GM19463 (cell line): ENCODE data around the gene NSMCE1.
"Not testable (repeated sequence)": the region's sequence is repeated elsewhere in the genome, so short reads cannot be mapped to it uniquely, and the experiment has no call there.

Experiments
- ATAC-seq: cut with Tn5 transposase; IDR thresholded peaks from one replicate; pipeline ENCODE4 v1.9.1; 2021; ENCODE audit warnings: mild to moderate bottlenecking, moderate library complexity; ENCODE audit not compliant: unreplicated experiment

The NSMCE1 gene

DNA sequence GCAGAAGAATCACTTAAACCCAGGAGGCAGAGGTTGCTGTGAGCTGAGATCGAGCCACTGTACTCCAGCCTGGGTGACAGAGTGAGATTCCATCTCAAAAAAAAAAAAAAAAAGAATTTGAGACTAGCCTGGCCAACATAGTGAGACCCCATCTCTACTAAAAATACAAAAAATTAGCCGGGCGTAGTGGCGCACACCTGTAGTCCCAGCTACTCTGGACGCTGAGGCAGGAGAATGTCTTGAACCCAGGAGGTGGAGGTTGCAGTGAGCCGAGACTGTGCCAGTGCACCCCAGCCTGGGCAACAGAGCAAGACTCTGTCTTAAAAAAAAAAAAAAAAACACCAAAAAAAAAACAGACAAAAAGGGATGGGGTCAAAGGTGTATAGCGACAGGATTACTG is 4.1 kb upstream of the NSMCE1 start:
- ATAC-seq = not testable (repeated sequence)

DNA sequence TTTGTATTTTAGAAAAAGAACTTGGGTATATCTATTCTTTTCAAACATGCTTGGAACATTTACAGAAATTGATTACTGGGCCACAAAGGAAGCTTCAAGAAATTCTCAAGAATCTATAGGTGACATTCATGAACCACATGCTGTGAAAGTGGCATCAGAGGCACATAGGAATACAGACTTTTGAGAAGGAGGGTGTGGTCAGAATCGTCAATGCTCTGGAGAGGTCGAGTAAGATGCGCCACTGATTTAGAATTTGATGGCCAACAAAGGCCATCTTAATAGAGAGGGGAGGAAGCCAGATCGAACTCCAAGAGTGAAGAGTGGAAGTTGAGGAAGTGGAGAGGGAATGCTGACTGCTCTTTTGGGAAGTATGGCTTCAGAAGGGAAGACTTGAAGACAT is 3.5 kb upstream of the NSMCE1 start:
- ATAC-seq = no peak

DNA sequence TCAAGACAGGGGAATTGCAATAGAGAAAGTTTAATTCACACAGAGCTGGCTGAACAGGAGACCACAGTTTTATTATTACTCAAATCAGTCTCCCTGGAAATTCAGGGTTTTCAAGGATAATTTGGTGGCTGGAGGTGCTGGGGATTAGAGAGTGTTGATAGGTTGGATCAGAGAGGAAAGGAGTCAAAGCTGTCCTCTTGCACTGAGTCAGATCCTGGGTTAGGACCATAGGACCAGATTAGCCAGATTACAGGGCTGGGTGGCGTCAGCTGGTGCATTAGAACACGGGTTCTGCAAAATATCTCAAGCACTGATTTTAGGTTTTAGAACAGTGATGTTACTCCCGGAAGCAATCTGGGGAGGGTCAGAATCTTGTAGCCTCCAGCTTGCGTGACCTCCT is 1.8 kb upstream of the NSMCE1 start:
- ATAC-seq = no peak

DNA sequence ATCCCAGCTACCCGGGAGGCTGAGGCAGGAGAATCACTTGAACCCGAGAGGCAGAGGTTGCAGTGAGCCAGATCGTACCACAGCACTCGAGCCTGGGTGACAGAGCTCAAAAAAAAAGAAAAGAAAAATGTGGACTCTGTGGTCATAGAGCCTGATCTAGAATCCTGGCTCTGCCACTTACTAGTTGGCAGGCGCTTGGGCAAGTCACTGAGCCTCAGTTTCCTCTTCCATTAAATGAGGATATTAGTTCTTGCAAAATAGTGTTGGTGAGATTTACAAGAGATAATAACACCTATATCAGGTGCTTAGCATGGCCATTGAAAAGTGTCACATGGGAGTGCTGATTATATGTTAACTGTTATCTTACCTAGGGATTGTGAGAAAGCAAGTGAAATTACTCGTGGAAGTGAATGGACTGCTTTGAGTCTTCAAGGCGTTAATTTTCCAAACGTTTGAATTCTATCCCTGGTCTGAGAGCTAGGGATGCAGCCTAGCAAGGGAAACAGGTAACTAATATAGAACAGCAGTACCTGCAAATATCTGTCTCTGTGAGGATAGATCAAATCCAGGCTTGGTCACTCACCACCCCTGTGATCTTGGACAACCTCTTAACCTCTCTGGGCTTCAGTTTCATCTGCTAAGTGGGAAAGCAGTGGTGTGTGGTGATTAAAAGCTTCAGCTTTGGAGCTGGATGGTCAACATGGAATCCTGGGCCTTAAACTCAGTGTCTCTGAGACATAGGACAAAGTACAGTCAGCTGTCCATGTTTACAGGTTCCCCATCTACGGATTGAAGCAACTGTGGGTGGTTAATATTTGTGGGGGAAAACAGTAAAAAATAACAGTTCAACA is 953 bp upstream of the NSMCE1 start:
- no peak for ATAC-seq

DNA sequence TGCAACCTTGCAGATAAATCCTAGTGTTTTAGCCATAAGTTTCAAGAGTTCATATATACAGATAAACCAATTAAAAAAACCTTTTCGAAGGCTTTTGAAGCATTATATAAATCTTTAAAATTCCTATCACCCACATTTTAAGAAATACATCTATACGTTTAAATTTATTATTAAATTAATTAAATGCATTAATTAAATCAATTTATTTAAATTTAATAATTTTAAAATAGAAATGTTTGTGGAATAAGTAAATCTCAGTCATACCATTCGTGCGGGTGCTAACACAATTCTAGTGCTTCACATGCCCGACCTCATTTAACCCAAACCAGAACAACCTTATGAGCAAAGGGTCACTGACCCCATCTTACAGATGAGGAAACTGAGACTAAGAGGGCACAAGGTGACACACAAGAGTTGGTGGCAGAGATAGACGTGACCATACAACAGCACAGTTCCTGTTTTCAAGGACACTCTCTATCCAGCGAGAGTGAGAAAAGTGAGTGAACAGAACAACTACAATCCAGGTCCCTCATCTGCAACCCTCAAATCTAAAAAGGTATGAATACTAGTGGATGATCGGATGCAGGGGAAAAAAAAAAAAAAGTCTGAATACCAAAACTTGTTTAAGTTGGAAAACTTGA is 1.4 kb downstream of the NSMCE1 start:
- no peak for ATAC-seq

DNA sequence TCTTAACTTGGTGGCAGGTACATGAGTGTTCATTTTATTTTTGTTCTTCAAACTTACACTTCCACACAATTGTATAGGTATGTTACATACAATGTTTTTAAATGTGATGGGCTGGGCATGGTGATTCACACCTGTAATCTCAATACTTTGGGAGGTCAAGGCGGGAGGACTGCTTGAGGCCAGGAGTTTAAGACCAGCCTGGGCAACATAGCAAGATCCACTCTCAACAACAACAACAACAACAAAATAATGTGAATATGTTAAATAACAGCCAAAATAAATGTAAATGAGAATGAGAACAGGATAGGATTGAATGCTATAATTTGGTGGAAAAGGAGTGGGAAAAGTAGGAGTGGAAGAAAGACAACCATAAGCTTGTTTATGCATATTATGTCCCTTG is 2.6 kb downstream of the NSMCE1 start:
- no peak for ATAC-seq

DNA sequence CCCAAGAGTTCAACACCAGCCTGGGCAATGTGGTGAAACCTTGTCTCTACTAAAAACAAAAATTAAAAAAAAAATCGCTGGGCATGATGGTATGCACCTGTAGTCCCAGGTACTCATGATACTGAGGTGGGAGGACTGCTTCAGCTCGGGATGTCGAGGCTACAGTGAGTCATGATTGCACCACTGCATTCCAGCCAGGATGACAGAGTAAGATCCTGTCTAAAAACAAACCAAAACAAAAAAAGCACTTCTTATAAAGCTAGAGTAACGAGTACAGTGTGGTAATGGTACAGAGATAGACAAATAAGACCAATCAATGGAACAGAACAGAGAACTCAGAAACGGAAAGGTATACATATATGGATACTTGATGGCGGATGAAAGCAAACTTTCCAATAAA is 4.4 kb downstream of the NSMCE1 start:
- no peak for ATAC-seq

DNA sequence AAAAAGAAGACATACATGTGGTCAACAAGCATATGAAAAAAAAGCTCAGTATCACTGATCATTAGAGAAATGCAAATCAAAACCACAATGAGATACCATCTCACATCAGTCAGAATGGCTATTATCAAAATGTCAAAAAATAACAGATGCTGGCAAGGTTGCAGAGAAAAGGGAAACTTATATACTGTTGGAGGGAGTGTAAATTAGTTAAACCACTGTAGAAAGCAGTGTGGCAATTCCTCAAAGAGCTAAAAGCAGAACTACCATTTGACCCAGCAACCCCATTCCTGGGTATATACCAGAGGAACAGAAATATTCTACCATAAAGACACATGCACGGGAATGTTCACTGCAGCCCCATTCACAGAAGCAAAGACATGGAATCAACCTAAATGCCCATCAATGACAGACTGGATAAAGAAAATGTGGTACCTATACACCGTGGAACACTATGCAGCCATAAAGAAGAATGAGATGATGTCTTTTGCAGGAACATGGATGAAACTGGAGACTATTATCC is 5.6 kb downstream of the NSMCE1 start:
- ATAC-seq = not testable (repeated sequence)

DNA sequence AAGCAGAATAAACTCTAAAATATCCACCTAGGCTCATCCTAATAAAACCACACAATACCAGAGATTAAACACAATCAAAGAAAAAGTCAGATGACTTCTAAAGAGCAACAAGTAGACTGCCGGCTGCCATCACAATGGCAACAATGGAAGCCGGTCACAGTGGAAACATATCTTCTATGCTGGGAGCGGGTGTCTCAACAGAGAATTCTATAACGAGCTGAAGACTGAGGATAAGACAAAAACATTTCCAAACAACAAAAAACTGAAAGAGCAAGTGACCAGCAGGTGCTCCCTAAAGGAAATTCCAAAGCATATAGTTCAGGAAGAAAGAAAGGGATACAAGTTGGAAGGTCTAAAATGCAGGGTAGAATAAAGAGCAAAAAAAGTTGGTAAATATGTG is 8.9 kb downstream of the NSMCE1 start:
- ATAC-seq = no peak

DNA sequence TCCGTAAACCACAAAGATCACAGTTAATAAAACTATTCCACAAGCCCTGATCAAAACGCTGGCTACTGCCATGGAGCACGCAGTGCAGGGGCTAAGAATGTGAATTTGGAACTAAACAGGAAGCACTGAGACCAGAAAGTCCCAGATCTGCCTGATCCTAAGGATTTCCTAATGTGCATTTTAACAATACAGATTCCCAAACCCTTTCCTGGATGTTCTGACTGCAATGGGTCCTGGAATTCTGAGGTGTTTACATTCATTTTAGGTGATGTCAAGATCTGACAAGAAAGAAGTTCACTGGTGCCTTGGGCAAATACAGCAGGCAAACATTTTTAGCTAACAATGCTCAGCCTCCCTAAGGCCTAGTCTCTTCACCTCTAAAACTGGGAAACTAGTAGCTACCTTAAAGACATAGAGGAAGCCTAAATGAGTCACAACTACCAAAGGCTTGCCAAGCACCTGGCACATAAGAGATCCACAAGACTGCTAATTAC is 10.3 kb downstream of the NSMCE1 start:
- ATAC-seq = no peak

DNA sequence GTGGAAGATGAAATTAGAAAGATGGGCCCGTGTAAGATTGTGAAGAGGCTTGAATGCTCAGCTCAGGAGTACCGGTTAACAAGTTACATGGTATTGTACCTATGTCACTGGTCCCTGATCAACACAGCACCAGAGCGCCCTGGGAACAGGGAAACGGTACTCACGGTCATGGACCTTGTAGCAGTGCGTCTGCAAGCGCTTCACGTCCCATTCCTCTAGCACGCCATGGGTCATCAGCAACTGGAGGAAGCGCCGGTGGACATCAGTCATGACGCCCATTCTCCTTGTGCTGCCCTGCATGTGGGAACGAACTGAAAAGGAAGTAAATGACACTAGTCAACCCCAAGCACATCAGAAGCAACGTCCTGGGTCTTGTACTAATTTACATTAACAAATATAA is 11.3 kb downstream of the NSMCE1 start:
- ATAC-seq = no peak

DNA sequence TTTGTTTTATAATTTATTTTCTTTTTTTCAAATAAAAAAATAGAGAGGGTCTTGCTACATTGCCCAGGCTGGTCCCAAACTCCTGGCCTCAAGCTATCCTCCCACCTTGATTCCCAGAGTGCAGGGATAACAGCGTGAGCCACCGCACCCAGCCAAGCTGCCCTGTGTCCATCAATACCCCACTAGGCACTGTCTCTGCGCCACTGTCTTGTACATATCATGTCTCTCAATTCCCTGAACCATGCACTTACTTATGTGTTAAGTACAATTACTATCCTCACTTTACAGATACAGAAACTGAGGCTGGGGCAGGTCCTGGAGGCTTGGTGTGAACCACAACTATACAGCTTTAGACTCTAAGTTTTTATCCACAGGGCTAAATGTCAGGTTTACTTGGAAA is 11.7 kb downstream of the NSMCE1 start:
- ATAC-seq = no peak

DNA sequence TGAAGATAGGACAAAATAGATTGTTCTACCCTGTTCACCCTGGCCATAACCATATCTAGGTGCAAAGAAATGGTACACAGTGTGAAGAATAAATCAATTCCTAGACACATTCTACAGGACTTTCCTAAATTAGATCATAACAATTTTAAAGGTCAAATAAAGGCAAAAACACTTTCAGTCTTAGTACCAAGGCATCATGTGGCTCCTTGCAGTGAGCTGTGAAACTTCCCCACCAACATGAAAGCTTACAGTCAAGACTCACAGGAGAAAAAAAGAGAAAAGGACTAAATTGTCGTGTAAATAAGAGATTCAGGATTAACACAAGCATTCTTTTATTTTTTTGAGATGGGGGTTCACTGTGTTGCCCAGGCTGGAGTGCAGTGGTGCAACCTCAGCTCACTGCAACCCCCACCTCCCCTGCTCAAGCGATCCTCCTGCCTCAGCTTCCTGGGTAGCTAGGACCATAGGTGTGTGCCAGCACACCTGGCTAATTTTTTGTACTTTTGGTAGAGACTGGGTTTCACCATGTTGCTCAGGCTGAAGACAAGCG is 14.2 kb downstream of the NSMCE1 start:
- peak; percentile 85 for ATAC-seq

DNA sequence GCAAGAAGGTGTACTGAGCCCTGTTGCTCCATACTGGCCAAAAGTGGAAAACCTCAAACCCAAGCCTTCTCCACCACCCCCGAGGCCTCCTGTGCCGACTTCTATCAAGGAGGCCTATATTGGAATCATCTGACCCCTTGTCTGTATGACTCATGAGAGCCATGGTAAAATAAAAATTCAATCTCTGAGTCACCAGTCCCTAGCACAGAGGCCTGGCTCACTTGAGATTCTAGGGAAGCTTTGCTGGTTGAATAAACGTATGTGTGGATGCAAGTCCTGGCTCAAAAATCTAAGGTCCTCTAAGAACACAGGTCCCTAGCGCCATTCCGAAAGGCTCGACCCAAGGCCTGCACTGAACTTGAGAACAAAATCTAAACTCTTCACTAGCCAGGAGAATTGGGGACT is 15.0 kb downstream of the NSMCE1 start:
- ATAC-seq = no peak

DNA sequence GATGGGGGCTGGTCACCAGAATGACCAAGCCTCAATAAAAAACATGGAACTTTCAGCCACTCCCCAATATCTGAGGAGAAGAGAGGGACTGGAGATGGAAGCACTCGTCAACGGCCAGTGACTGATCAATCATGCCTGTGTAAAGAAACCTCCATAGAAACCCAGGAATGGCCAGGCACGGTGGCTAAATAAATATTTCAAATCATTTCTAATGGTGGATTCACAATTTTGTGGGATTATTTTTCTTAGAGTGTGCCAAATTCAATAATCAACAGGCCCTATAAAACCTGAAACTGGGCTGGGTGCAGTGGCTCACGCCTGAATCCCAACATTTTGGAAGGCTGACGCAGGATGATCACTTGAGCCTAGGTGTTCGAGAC is 16.4 kb downstream of the NSMCE1 start:
- no peak for ATAC-seq

DNA sequence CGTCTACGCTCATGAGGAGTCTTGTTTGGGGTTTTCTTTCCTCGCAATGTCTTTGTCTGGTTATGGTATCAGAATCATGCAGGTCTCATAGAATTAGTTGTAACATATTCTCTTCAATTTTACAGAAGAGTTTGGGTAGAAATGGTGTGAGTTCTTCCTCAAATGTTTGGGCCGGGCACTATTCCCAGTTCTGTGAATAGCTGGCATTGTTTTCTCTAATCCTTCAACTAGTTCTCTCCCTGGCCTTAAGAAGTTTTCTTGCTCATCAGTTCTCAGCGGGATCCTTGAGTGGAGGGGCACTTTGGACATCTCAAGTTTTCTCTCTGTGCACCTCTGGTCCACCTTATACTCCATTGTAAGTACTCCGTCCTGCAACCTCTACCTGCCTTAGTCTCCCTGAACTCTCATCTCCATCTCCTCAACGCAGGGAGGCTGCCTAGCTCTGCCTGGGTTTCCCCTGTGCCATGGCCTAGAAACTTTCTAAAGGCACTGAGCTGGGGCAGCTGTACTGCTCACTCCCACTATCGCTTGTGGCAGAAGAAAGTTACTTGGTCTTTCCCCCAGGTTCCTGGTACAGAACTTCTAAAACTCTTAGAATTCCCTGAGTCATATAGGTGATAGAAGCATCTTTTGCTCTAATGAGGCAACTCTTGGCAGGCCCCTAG is 16.9 kb downstream of the NSMCE1 start:
- ATAC-seq = no peak

DNA sequence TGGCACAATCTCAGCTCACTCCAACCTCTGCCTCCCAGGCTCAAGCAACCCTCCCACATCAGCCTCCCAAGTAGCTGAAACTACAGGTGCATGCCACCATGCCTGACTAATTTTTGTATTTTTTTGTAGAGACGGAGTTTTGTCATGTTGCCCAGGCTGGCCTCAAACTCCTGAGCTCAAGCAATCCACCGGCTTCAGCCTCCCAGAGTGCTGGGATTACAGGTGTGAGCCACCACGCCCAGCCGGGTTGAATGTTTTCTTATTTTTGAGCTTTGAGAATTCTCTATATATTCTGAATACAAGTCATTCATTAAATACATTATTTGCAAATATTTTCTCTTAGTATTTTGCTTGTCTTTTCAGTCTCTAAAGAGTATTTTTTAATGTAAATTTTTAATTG is 19.7 kb downstream of the NSMCE1 start:
- ATAC-seq = not testable (repeated sequence)

DNA sequence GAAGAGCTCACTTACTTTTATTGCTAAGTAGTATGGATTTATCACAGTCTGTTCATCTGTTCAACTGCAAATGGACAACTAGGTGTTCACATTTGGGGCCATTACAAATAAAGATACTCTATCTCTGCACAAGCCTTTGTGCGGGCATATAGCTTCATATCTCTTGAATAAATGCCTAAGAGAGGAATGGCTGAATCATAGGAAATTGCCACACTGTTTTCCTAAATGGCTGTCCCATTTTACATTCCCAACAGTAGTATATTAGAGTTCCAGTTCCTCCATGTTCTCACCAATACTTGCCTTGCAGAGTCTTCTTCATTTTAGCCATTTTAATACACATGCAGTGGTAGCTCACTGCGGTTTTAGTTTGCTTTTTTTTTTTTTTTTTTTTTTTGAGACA is 20.5 kb downstream of the NSMCE1 start:
- ATAC-seq = no peak

DNA sequence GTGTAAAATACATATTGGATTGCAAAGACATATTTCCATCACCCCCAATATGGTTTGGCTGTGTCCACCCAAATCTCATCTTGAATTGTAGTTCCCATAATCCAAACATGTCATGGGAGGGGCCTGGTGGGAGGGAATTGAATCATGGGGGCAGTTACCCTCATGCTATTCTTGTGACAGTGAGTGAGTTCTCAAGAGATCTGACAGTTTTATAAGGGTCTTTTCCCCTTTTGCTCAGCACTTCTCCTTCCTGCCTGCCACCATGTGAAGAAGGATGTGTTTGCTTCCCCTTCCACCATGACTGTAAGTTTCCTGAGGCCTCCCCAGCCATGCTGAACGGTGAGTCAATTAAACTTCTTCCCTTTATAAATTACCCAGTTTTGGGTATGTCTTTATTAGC is 21.5 kb downstream of the NSMCE1 start:
- not testable (repeated sequence) for ATAC-seq

DNA sequence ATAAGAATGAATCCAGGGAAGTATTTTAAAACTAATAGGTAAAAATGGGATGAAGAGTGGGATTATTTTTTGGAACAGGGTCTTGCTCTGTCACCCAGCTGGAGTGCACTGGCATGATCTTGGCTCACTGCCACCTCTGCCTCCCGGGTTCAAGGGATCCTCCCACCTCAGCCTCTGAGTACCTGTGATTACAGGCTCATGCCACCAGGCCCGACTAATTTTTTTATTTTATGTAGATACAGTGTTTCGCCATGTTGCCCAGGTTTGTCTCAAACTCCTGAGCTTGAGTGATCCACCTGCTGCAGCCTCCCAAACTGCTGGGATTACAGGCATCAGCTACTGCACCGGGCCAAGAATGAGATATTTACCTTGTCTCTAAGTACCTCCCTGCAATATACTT is 22.1 kb downstream of the NSMCE1 start:
- no peak for ATAC-seq
